Ovary (tissue), 3 donors: ENCODE measurements around the gene DCST1.

Source experiments
- CTCF ChIP-seq, 3 donors: fragments of 450-650 bp in 2 of 3; fragments of 200-600 bp in 1 of 3; IDR thresholded peaks; one replicate each; pipeline versions ENCODE4 v1.5.1 to v1.8.0; 2016 to 2022; ENCODE audit warnings: antibody characterized with exemption in 3 of 3, mild to moderate bottlenecking in 1 of 3
- EP300 ChIP-seq: sonication (generic); formaldehyde crosslinking; IDR thresholded peaks from one replicate; pipeline ENCODE4 v1.6.1; 2017; ENCODE audit warnings: antibody characterized with exemption
- donor health status: DM: no; HTN: no; CAD: no.

DNA sequence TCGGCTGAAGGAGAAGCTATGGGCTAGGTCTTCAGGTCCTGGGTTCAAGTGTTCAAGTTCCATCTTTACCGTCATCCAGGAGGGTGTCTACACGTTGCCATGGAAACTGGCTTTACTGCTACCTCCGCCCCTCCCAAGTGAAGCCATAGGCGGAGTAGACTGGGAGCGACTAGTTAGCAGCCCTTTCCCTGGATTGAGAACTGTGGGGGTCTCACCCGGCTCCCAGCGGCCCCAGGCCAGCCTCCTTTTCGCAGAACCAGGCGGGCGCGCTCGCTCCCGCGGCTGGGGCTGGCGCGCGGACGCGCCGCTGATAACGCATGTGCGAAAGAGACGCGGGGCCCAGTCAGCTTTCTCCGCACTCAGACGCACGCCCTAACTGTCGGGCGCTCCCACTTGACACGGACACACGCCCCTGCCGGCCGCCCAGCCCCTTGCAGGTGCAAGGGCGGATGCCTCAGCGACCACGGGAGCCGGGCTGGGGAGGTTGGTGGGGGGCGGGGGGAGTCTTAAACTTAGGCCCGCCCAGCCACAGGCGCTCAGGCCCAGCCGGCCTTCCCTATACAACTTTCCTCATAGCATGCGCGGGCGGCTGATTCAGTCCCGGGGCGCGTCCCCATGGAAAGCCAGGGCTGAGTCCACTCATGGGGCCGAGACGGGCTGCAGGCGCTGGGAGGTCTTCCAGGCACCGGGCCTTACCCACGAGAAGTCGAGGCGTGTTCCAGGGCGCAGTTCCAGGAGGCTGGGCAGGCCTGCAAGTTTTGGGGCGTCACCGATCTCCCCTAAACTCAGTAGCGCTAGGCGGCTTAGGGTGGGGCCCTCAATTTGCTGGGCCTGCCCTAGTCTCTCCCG lies 37.3 kb downstream of the DCST1 start:
- TF ChIP-seq CTCF (IDR thresholded peaks at IDR 0.05): peak; percentile 25 to 63 (median 54)
- TF ChIP-seq EP300: no peak
